ENCODE data around the gene PRKRIP1.
A peak's percentile ranks its signal among the peaks of the same experiment; 100 is the strongest.
"Not testable (repeated sequence)": the region's sequence is repeated elsewhere in the genome, so short reads cannot be mapped to it uniquely, and the experiment has no call there.

PRKRIP1 gene

DNA sequence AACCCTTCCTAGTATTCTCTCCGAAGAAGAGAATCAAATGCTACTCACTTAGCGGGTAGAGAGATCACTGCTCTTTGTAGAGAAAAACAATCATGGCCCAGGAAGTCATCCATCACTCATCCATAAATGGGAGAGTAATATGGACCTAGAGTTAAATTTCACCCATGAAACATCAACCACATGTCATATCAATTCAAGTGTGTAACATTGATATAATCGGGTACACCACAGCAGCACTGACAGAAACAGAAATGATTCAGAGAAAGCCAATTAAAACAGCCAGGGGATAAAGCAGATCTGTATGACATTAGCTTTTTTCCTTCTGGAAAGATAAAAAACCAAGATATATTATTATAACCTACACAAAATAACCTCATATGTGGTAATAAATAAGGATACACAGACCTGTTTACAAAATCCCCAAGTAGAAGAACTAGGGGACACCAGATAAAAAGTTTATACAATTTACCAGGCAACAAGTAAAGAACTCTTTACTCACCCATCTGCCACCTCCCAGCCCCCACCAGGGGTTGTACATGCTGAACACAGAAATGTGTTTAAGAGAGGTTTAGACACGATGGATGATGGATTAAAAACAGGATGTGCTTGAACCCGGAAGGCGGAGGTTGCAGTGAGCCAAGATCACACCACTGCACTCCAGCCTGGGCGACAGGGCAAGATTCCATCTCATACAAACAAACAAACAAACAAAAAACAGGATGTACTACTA is 14.3 kb upstream of the PRKRIP1 start:
- not testable (repeated sequence) for H3K4me1 ChIP-seq (ENCODE audit: control insufficient read depth, insufficient read depth, low read length, unreplicated experiment); H3K4me3 ChIP-seq (ENCODE audit: low read depth, low read length); H3K27ac ChIP-seq (ENCODE audit: low read depth, low read length); H3K79me2 ChIP-seq (ENCODE audit: control insufficient read depth, insufficient read depth, low read length, unreplicated experiment); H2AFZ ChIP-seq (ENCODE audit: low read length, unreplicated experiment); H3K27me3 ChIP-seq (ENCODE audit: insufficient read depth, low read length)
- peaks cover 12% of the 10 kb centered on the region; the same call in 1 of the 2 replicates for H3K36me3 ChIP-seq (ENCODE audit: insufficient read depth, low read length)

DNA sequence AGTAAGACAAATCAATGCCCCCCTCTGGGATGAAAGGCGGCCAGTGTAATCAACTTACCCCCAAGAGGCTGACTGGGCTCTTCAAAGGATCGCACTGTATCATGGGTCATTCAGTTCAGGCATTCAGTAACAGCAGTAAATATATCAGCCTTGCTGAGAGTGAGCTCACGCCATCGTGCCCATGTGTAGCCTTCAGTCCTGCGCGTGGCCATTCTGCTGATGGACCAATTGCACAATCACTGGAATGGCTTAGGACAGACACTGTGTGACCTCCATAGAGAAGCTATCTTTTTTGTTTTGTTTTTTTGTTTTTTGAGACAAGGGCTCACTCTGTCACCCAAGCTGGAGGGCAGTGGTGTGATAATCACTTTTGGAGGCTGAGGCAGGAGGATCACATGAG is 9.1 kb upstream of the PRKRIP1 start:
- Histone ChIP-seq H3K4me1 (ENCODE audit: control insufficient read depth, insufficient read depth, low read length, unreplicated experiment) (no peaks in the 10 kb centered on the region), H3K27ac (ENCODE audit: low read depth, low read length) (no peak overlapping the region), H2AFZ (ENCODE audit: low read length, unreplicated experiment) (no peak overlapping the region), H3K27me3 (ENCODE audit: insufficient read depth, low read length) (no peaks in the 10 kb centered on the region), H3K79me2 (ENCODE audit: control insufficient read depth, insufficient read depth, low read length, unreplicated experiment) (no peaks in the 10 kb centered on the region), H3K4me3 (ENCODE audit: low read depth, low read length) (no peak overlapping the region), H3K36me3 (ENCODE audit: insufficient read depth, low read length) (peaks cover under 1% of the 10 kb centered on the region; the same call in 1 of the 2 replicates)

DNA sequence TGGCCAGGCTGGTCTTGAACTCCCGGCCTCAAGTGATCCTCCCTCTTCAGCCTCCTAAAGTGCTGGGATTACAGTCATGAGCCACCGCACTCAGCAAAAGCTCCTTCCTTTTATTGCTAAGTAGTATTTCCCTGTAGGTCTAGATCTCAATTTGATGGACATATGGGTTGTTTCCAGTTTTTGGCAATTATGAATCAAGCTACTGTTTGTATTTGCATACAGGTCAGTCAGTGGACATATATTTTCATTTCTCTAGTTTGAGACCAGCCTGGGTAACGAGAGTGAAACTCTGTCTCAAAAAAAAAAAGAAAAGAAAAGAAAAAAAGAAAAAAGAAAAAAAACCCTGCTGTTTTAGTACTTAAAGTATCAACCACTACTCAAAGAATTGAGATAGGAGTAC is 6.4 kb upstream of the PRKRIP1 start:
- no peak overlapping the region for H3K27ac ChIP-seq (ENCODE audit: low read depth, low read length)

DNA sequence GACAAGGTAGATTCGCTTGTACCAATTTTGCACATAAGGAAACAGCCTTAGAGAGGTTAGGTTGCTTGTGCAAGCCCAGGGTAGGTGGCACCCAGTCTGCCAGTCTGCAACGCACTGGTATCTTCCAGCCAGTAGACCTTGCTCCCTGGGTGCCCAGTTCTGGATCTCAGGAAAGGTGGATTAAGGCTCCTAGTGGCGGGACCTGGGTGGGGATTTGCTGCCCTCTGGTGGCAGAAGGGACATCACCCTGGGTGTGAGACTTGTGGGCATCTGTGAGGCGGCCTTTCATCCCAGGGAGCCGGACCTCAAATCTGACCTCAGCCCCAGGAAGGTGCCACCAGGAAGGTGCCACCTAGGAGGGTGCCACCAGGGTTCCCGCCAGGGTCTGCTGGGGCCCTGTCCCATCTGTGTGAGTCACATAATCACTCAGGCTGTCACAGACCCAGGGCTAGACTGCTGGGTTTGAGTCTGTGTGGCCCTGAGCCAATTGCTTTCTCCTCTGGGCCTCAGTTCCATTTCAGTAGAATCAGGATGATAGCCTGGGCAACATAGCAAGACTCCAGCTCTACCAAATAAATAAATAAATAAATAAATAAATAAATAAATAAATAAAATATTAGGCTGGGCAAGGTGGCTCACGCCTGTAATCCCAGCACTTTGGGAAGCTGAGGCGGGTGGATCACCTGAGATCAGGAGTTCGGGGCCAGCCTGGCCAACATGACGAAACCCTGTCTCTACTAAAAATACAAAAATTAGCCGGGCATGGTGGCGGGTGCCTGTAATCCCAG is 5.3 kb upstream of the PRKRIP1 start:
- no peaks in the 10 kb centered on the region for H3K4me1 ChIP-seq (ENCODE audit: control insufficient read depth, insufficient read depth, low read length, unreplicated experiment)
- H3K4me3 ChIP-seq (ENCODE audit: low read depth, low read length), result no peak overlapping the region
- no peak overlapping the region for H3K27ac ChIP-seq (ENCODE audit: low read depth, low read length)
- H3K27me3 ChIP-seq (ENCODE audit: insufficient read depth, low read length), result no peaks in the 10 kb centered on the region
- no peaks in the 10 kb centered on the region for H3K79me2 ChIP-seq (ENCODE audit: control insufficient read depth, insufficient read depth, low read length, unreplicated experiment)
- no peak overlapping the region for H2AFZ ChIP-seq (ENCODE audit: low read length, unreplicated experiment)
- peaks cover 6% of the 10 kb centered on the region for H3K36me3 ChIP-seq (ENCODE audit: insufficient read depth, low read length)

More for the DNA sequence above, 6.4 kb upstream of the PRKRIP1 start:
- H3K27me3 ChIP-seq (ENCODE audit: insufficient read depth, low read length), result no peaks in the 10 kb centered on the region
- no peaks in the 10 kb centered on the region for H3K4me1 ChIP-seq (ENCODE audit: control insufficient read depth, insufficient read depth, low read length, unreplicated experiment)
- H3K4me3 ChIP-seq (ENCODE audit: low read depth, low read length), result no peak overlapping the region
- no peaks in the 10 kb centered on the region for H3K79me2 ChIP-seq (ENCODE audit: control insufficient read depth, insufficient read depth, low read length, unreplicated experiment)
- H2AFZ ChIP-seq (ENCODE audit: low read length, unreplicated experiment), result no peak overlapping the region
- peaks cover 6% of the 10 kb centered on the region for H3K36me3 ChIP-seq (ENCODE audit: insufficient read depth, low read length)

DNA sequence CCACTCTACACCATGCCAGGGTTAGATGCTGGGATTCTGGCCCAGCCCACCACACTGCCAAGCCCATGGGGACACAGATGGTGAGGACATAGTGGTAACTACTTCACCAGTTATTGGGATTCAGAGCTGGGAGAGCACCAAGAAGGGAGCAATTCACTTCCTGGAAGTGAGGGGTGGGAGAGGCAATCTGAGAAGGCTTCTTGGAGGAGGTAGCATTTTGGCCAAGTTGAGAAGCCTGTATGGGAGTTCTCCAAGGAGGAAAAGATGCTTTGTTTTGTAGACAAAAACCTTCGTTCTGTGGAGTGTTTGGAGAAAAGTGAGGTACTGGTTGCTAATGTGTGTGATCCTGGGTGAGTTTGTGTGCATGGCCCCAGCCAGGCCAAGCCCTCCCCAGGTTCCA is 3.8 kb upstream of the PRKRIP1 start:
- Histone ChIP-seq H3K4me3 (ENCODE audit: low read depth, low read length) (no peak overlapping the region), H3K79me2 (ENCODE audit: control insufficient read depth, insufficient read depth, low read length, unreplicated experiment) (peaks cover 10% of the 10 kb centered on the region), H2AFZ (ENCODE audit: low read length, unreplicated experiment) (no peak overlapping the region), H3K36me3 (ENCODE audit: insufficient read depth, low read length) (peaks cover 6% of the 10 kb centered on the region), H3K27ac (ENCODE audit: low read depth, low read length) (no peak overlapping the region), H3K4me1 (ENCODE audit: control insufficient read depth, insufficient read depth, low read length, unreplicated experiment) (no peaks in the 10 kb centered on the region), H3K27me3 (ENCODE audit: insufficient read depth, low read length) (no peaks in the 10 kb centered on the region)

DNA sequence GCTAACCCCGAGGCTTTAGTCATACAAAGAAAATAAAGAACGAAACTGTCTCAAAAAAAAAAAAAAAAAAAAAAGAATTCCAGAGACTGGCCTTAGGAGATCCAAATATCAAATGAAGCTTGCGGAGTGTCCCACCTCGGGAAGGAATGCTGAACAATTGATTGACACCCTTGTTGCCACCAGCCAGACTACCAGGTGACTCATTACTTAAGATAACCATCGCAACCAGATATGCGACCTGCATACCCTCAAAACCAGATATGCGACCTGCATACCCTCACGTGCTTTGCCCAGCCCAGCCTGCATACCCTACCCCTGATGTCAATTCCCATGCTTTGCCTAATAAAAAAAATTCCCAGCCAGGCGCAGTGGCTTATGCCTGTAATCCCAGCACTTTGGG is 2.7 kb upstream of the PRKRIP1 start:
- Histone ChIP-seq H3K79me2 (ENCODE audit: control insufficient read depth, insufficient read depth, low read length, unreplicated experiment) (peaks cover 13% of the 10 kb centered on the region), H3K36me3 (ENCODE audit: insufficient read depth, low read length) (peaks cover 6% of the 10 kb centered on the region), H3K4me1 (ENCODE audit: control insufficient read depth, insufficient read depth, low read length, unreplicated experiment) (no peaks in the 10 kb centered on the region), H3K27ac (ENCODE audit: low read depth, low read length) (no peak overlapping the region), H3K4me3 (ENCODE audit: low read depth, low read length) (no peak overlapping the region), H3K27me3 (ENCODE audit: insufficient read depth, low read length) (no peaks in the 10 kb centered on the region), H2AFZ (ENCODE audit: low read length, unreplicated experiment) (no peak overlapping the region)

DNA sequence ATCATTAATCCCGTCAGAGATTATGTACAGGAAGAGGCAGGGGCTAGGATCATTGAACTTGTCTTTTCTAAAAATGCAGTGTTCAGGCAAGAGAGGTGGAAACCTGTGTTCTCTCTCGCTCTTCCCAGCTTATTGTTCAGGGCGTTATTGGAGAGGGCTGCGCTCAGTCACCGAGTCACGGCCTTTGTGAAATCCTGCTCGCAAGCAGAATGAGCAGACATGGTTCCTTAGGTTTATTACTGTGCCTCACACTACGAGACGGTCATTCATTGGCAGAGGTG is 631 bp upstream of the PRKRIP1 start:
- Histone ChIP-seq H3K27me3 (ENCODE audit: insufficient read depth, low read length) (no peaks in the 10 kb centered on the region), H3K4me1 (ENCODE audit: control insufficient read depth, insufficient read depth, low read length, unreplicated experiment) (no peaks in the 10 kb centered on the region), H2AFZ (ENCODE audit: low read length, unreplicated experiment) (peak overlapping the region; percentile 86), H3K4me3 (ENCODE audit: low read depth, low read length) (peak overlapping the region; percentile 91), H3K36me3 (ENCODE audit: insufficient read depth, low read length) (peaks cover 13% of the 10 kb centered on the region), H3K27ac (ENCODE audit: low read depth, low read length) (peak overlapping the region; percentile 66), H3K79me2 (ENCODE audit: control insufficient read depth, insufficient read depth, low read length, unreplicated experiment) (peaks cover 13% of the 10 kb centered on the region)

DNA sequence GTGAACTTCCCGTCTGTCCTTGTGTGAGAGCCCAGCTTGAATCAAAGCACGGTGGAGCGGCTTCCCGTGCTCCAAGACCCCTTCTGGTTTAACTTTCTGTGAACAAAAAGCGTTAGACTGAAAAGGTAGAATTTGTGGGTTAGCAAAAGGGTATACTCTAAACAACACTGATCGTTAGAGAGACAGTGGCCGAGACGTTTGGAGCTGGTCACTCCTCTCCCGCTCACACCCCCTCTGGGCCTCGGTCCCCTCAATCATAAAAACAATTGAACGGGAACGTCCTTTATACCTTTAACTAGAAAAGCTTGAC is 502 bp downstream of the PRKRIP1 start:
- Histone ChIP-seq H3K4me1 (ENCODE audit: control insufficient read depth, insufficient read depth, low read length, unreplicated experiment) (no peaks in the 10 kb centered on the region), H3K27ac (ENCODE audit: low read depth, low read length) (peak overlapping the region; percentile 58), H3K79me2 (ENCODE audit: control insufficient read depth, insufficient read depth, low read length, unreplicated experiment) (peaks cover 13% of the 10 kb centered on the region), H3K4me3 (ENCODE audit: low read depth, low read length) (peak overlapping the region; percentile 91), H3K27me3 (ENCODE audit: insufficient read depth, low read length) (no peaks in the 10 kb centered on the region), H2AFZ (ENCODE audit: low read length, unreplicated experiment) (peak overlapping the region; percentile 47), H3K36me3 (ENCODE audit: insufficient read depth, low read length) (peaks cover 13% of the 10 kb centered on the region)

DNA sequence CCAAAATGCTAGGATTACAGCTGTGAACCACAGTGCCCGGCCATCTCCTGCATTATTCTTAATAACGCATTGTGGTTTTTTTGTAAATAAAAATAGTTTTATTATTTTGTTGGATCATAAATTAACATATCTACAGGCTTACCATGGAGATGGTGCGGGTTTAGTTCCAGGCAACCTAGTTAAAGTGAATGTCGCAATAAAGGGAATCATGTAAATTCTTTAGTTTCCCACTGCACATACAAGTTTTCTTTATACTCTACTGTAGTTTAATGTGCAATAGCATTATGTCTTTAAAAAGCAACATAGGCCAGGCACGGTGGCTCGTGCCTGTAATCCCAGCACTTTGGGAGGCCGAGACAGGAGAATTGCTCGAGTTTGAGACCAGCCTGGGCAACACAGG is 2.4 kb downstream of the PRKRIP1 start:
- no peak overlapping the region for H3K27ac ChIP-seq (ENCODE audit: low read depth, low read length)
- no peak overlapping the region for H3K4me3 ChIP-seq (ENCODE audit: low read depth, low read length)
- no peak overlapping the region for H2AFZ ChIP-seq (ENCODE audit: low read length, unreplicated experiment)
- no peaks in the 10 kb centered on the region for H3K4me1 ChIP-seq (ENCODE audit: control insufficient read depth, insufficient read depth, low read length, unreplicated experiment)
- H3K79me2 ChIP-seq (ENCODE audit: control insufficient read depth, insufficient read depth, low read length, unreplicated experiment), result peaks cover 13% of the 10 kb centered on the region
- H3K36me3 ChIP-seq (ENCODE audit: insufficient read depth, low read length), result peaks cover 7% of the 10 kb centered on the region; the same call in 1 of the 2 replicates
- H3K27me3 ChIP-seq (ENCODE audit: insufficient read depth, low read length), result no peaks in the 10 kb centered on the region

DNA sequence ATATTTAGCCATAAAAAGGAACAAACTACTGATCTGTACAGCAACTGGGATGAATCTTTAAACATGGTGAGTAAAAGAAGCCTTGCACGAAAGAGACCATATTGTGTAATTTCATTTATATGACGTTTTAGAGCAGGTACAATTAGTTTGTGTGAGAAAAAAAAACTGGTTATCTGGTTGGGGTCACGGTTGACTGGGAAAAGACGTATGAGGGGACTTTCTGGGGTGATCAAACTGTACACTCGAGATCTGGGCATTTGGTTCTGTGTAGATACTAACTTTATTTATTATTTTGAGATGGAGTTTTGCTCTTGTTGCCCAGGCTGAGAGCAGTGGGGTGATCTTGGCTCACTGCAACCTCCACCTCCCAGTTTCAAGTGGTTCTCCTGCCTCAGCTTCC is 4.2 kb downstream of the PRKRIP1 start:
- H3K4me3 ChIP-seq (ENCODE audit: low read depth, low read length), result no peak overlapping the region
- H3K4me1 ChIP-seq (ENCODE audit: control insufficient read depth, insufficient read depth, low read length, unreplicated experiment), result no peaks in the 10 kb centered on the region
- peaks cover 7% of the 10 kb centered on the region; the same call in 1 of the 2 replicates for H3K36me3 ChIP-seq (ENCODE audit: insufficient read depth, low read length)
- no peak overlapping the region for H3K27ac ChIP-seq (ENCODE audit: low read depth, low read length)
- H3K27me3 ChIP-seq (ENCODE audit: insufficient read depth, low read length), result no peaks in the 10 kb centered on the region
- H2AFZ ChIP-seq (ENCODE audit: low read length, unreplicated experiment), result no peak overlapping the region
- H3K79me2 ChIP-seq (ENCODE audit: control insufficient read depth, insufficient read depth, low read length, unreplicated experiment), result peaks cover 13% of the 10 kb centered on the region

DNA sequence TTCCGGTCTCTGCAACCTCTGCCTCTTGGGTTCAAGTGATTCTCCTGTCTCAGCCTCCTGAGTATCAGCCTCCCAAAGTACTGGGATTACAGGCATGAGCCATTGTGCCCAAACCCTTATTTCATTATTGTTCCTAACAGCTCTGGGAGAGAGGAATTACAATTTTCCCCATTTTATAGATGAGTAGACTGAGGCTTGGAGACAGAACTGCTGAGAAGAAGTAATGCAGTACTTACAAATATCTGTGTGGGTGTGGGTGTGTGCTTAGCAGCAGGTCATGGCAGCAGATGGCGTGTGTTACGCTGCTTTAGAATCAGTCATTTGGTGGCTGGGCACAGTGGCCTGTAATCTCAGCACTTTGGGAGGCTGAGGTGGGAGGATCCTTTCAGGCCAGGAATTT is 7.4 kb downstream of the PRKRIP1 start:
- H3K36me3 ChIP-seq (ENCODE audit: insufficient read depth, low read length), result peaks cover 21% of the 10 kb centered on the region
- H3K4me3 ChIP-seq (ENCODE audit: low read depth, low read length), result no peak overlapping the region
- H2AFZ ChIP-seq (ENCODE audit: low read length, unreplicated experiment), result no peak overlapping the region
- no peaks in the 10 kb centered on the region for H3K79me2 ChIP-seq (ENCODE audit: control insufficient read depth, insufficient read depth, low read length, unreplicated experiment)
- H3K27ac ChIP-seq (ENCODE audit: low read depth, low read length), result no peak overlapping the region
- no peaks in the 10 kb centered on the region for H3K4me1 ChIP-seq (ENCODE audit: control insufficient read depth, insufficient read depth, low read length, unreplicated experiment)
- H3K27me3 ChIP-seq (ENCODE audit: insufficient read depth, low read length), result no peaks in the 10 kb centered on the region
